RWPE2 (cell line): ENCODE measurements around the gene SEMA4D.

ENCODE experiments used
- ATAC-seq: fragments of 200-7000 bp; cut with Tn5 transposase; 3 replicates; pipeline ENCODE4 v1.9.1; 2021; ENCODE audit warnings: low read depth
- DNase-seq: peaks from one replicate; pipeline ENCODE4 v3.0.0-alpha.2; 2020; ENCODE audit warnings: low spot score
- H3K27ac ChIP-seq: fragments of 450-650 bp; 2 replicates; pipeline ENCODE4 v1.5.1; 2017; ENCODE audit warnings: mild to moderate bottlenecking; ENCODE audit not compliant: poor library complexity, severe bottlenecking
- H3K27me3 ChIP-seq: fragments of 250-450 bp; sonication (Bioruptor Pico); 2 replicates; pipeline ENCODE4 v1.5.1; 2021; ENCODE audit warnings: mild to moderate bottlenecking, moderate library complexity; ENCODE audit not compliant: insufficient read depth, poor library complexity, severe bottlenecking
- H3K36me3 ChIP-seq: fragments of 250-450 bp; sonication (Bioruptor Pico); 2 replicates; pipeline ENCODE4 v1.5.1; 2020; ENCODE audit warnings: low read depth, mild to moderate bottlenecking, moderate library complexity
- H3K4me1 ChIP-seq: fragments of 250-450 bp; sonication (Bioruptor Pico); 2 replicates; pipeline ENCODE4 v1.5.1; 2021; ENCODE audit warnings: mild to moderate bottlenecking, moderate library complexity; ENCODE audit not compliant: insufficient read depth, poor library complexity, severe bottlenecking
- H3K4me3 ChIP-seq: fragments of 250-450 bp; sonication (Bioruptor Pico); 2 replicates; pipeline ENCODE4 v1.5.1; 2021; ENCODE audit warnings: mild to moderate bottlenecking, moderate library complexity; ENCODE audit not compliant: severe bottlenecking
- H3K9me3 ChIP-seq: fragments of 250-450 bp; sonication (Bioruptor Pico); 2 replicates; pipeline ENCODE4 v1.5.1; 2021; ENCODE audit warnings: mild to moderate bottlenecking, moderate library complexity; ENCODE audit not compliant: severe bottlenecking
- CTCF ChIP-seq: fragments of 450-650 bp; IDR thresholded peaks from one replicate; pipeline ENCODE4 v1.5.1; 2017; ENCODE audit warnings: mild to moderate bottlenecking, moderate library complexity; ENCODE audit not compliant: poor library complexity, severe bottlenecking

Gene SEMA4D

DNA sequence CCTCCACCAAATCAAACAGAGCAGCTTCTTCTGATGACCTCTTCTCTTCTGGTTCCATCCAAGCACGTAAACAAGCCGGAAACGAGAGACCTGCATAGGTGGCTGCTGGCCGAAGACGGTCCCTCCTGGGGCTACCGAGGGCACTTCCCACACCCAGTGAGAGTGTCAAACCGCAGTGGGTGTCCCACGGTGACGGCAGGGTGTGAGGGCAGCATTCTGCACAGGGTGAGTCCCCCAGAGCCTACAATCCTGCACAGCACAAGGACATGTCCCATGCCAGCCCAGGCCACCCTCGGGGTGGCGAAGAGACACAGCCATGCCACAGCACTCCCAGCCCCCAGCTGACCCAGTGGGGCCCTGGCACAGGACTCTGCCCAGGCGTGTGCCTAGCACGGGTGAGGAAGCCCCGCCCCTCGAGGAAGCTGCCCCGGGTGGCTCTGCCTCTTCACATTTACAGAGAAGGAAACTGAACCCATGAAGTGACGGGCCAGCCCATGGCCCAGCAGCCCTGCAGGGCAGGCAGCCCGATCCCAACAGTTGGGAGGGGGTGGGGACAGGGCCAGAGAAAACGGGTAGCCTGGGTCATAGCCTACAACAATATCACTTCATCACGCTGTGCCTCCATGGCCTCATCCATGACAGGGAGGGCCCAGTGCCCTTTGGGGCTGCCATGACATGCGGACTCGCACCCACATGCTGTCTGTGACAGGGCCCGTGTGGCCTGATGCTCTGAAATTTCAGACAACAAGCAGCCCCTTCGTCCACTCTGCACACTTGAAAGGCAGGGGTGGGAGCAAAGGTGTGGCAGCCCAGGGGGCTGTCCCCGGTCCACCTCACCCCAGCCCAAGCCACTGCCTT lies 43.2 kb downstream of the SEMA4D start:
- no peak overlapping the region for H3K27ac ChIP-seq
- H3K36me3 ChIP-seq, result no peaks in the 10 kb centered on the region
- H3K27me3 ChIP-seq, result no peaks in the 10 kb centered on the region
- H3K9me3 ChIP-seq, result no peaks in the 10 kb centered on the region
- no peak for TF ChIP-seq CTCF
- no peak overlapping the region for H3K4me3 ChIP-seq
- ATAC-seq (no peak), DNase-seq (no peak)
- no peaks in the 10 kb centered on the region for H3K4me1 ChIP-seq

- Histone ChIP-seq H3K36me3 (no peaks in the 10 kb centered on the region), H3K27ac (no peak overlapping the region), H3K9me3 (no peaks in the 10 kb centered on the region), H3K4me3 (no peak overlapping the region), H3K27me3 (no peaks in the 10 kb centered on the region), H3K4me1 (no peaks in the 10 kb centered on the region)
- ATAC-seq (no peak), DNase-seq (no peak)
- no peak for TF ChIP-seq CTCF
Observed at GRCh38 chr9:89453452-89453851, 44.5 kb downstream of the SEMA4D start.

DNA sequence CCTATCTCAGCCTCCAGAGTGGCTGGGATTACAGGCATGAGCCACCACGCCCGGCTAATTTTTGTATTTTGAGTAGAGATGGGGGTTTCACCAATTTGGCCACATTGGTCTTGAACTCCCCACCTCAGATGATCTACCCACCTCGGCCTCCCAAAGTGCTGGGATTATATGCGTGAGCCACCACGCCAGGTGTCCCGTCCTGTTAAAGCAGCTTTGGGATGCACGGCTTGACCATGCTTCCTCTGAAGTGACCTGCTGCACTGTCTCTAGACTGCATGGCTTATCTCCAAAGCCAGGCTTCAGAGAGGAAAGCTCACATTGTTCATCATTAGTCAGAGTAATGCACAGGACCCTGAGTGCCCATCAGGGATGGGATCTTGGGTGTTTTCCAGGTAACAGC lies 45.4 kb downstream of the SEMA4D start:
- no peaks in the 10 kb centered on the region for H3K36me3 ChIP-seq
- no peak overlapping the region for H3K27ac ChIP-seq
- H3K4me1 ChIP-seq, result no peaks in the 10 kb centered on the region
- ATAC-seq (no peak), DNase-seq (no peak)
- H3K4me3 ChIP-seq, result no peak overlapping the region
- H3K9me3 ChIP-seq, result no peaks in the 10 kb centered on the region
- H3K27me3 ChIP-seq, result no peaks in the 10 kb centered on the region
- TF ChIP-seq CTCF, result no peak

DNA sequence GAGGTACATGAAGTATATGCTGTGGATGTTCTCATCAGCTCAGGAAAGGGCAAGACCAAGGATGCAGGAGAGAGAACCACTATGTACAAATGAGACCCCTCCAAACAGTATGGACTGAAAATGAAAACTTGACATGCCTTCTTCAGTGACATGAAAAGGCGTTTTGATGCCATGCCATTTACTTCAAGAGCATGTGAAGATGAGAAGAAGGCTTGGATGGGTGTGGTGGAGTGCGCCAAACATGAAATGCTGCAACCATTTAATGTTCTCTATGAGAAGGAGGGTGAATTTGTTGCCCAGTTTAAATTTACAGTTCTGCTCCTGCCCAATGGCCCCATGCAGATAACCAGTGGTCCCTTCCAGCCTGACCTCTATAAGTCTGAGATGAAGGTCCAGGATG lies 47.7 kb downstream of the SEMA4D start:
- TF ChIP-seq CTCF, result no peak
- no peak for ATAC-seq
- no peak overlapping the region for H3K27ac ChIP-seq
- no peak for DNase-seq
- no peaks in the 10 kb centered on the region for H3K27me3 ChIP-seq
- H3K9me3 ChIP-seq, result no peaks in the 10 kb centered on the region
- H3K4me3 ChIP-seq, result no peak overlapping the region
- H3K36me3 ChIP-seq, result no peaks in the 10 kb centered on the region
- no peaks in the 10 kb centered on the region for H3K4me1 ChIP-seq

DNA sequence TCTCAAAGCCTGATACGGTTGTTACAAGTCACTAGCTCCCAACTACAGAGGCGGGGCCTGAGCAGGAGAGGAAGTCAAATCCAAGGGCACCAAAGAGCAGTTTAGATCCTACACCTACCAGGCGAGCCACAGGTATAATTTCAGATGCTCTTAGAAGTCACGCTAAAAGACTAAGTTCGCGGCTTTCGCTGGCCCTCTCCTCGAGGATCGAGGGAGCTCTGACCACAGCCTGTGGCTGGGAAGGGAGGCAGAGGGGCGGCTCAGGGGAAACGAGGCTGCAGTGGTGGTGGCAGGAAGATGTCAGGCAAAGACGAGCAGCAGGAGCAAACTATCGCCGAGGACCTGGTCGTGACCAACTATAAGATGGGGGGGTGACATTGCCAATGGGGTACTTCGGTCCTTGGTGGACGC lies 48.6 kb downstream of the SEMA4D start:
- Histone ChIP-seq H3K27ac (no peak overlapping the region), H3K4me3 (no peak overlapping the region), H3K9me3 (no peaks in the 10 kb centered on the region), H3K27me3 (no peaks in the 10 kb centered on the region), H3K4me1 (no peaks in the 10 kb centered on the region), H3K36me3 (no peaks in the 10 kb centered on the region)
- ATAC-seq (no peak), DNase-seq (no peak)
- TF ChIP-seq CTCF, result no peak
